B cell (primary cell): ENCODE measurements around the gene MVB12B. TPM values are rescaled to one million over a fixed set of nuclear protein-coding genes. Genes with fewer than 3 reads are reported as not detected.

Experiments
- ATAC-seq: fragments of 200-7000 bp; cut with Tn5 transposase; one replicate; pipeline ENCODE4 v1.10.0; 2021; ENCODE audit warnings: low read depth, mild to moderate bottlenecking, moderate number of reproducible peaks, moderate library complexity
- CTCF ChIA-PET: fragments of 350-600 bp; sonication (Branson Sonifier 250); formaldehyde crosslinking; loops from one replicate; lab custom pipeline; 2021; ENCODE audit warnings: antibody characterized with exemption, inconsistent platforms; lab: Charles Lee
- POLR2A ChIA-PET: fragments of 350-600 bp; sonication (Branson Sonifier 250); formaldehyde crosslinking; loops from one replicate; lab custom pipeline; 2021; ENCODE audit warnings: antibody characterized with exemption; lab: Charles Lee
- DNase-seq: peaks from one replicate; pipeline ENCODE4 v3.0.0; 2013
- H2AFZ ChIP-seq: 2 replicates; pipeline ENCODE4 v1.6.1; 2012; ENCODE audit warnings: mild to moderate bottlenecking, low read depth, low read length; ENCODE audit not compliant: insufficient read depth, poor library complexity, severe bottlenecking
- H3K27ac ChIP-seq, 2 donors: 1 replicate in 1 of 2; 2 replicates in 1 of 2; pipeline ENCODE4 v1.5.1; 2012 to 2013; ENCODE audit warnings: low read length in 2 of 2, mild to moderate bottlenecking in 2 of 2, moderate library complexity in 1 of 2
- H3K27me3 ChIP-seq, 4 experiments: fragments of 200-600 bp in 1 of 4; sonication (generic) in 1 of 4; replicated peaks in 1 of 4; 1 replicate in 2 of 4; 2 replicates in 2 of 4; pipeline versions ENCODE4 v1.6.1 to v1.7.0; 2013 to 2016; ENCODE audit warnings: low read length in 3 of 4, mild to moderate bottlenecking in 2 of 4, mixed read lengths in 1 of 4, moderate library complexity in 1 of 4; ENCODE audit not compliant: insufficient read depth in 4 of 4, control insufficient read depth in 3 of 4; ENCODE audit errors: control extremely low read depth in 1 of 4
- H3K36me3 ChIP-seq, 2 experiments: replicated peaks in 1 of 2; 1 replicate in 1 of 2; 2 replicates in 1 of 2; pipeline versions ENCODE4 v1.6.1 to v1.7.1; 2013; ENCODE audit warnings: low read length in 1 of 2; ENCODE audit not compliant: insufficient read depth in 2 of 2, control insufficient read depth in 1 of 2; ENCODE audit errors: control extremely low read depth in 1 of 2, extremely low read depth in 1 of 2
- H3K4me1 ChIP-seq, 2 donors: fragments of 200-600 bp in 1 of 2; sonication (generic) in 1 of 2; 1 replicate in 1 of 2; 2 replicates in 1 of 2; pipeline versions ENCODE4 v1.5.1 to v1.6.1; 2013 to 2017; ENCODE audit warnings: low read length in 2 of 2; ENCODE audit not compliant: control insufficient read depth in 2 of 2, insufficient read depth in 2 of 2
- H3K4me2 ChIP-seq: replicated peaks from 2 replicates; pipeline ENCODE3; 2012; ENCODE audit warnings: mild to moderate bottlenecking, low read depth, low read length; ENCODE audit not compliant: poor library complexity, severe bottlenecking
- H3K4me3 ChIP-seq, 5 experiments: fragments of 200-600 bp in 1 of 5; sonication (generic) in 1 of 5; 1 replicate in 3 of 5; 2 replicates in 2 of 5; pipeline versions ENCODE4 v1.5.1 to v1.7.0; 2011 to 2016; ENCODE audit warnings: low read length in 4 of 5, mild to moderate bottlenecking in 4 of 5, low read depth in 2 of 5, control low read depth in 1 of 5, moderate library complexity in 1 of 5; ENCODE audit not compliant: insufficient read depth in 1 of 5; ENCODE audit errors: control extremely low read depth in 1 of 5, extremely low read depth in 1 of 5
- H3K79me2 ChIP-seq: fragments of 200-600 bp; sonication (generic); one replicate; pipeline ENCODE4 v1.6.0; 2016; ENCODE audit warnings: low read length; ENCODE audit not compliant: control insufficient read depth, insufficient read depth
- H3K9ac ChIP-seq: fragments of 200-600 bp; sonication (generic); 2 replicates; pipeline ENCODE4 v1.6.1; 2017; ENCODE audit warnings: mild to moderate bottlenecking, low read length, moderate library complexity
- H3K9me3 ChIP-seq, 3 donors: one replicate each; pipeline versions ENCODE4 v1.6.1 to v1.7.1; 2013; ENCODE audit warnings: low read length in 2 of 3; ENCODE audit not compliant: control insufficient read depth in 2 of 3, insufficient read depth in 1 of 3; ENCODE audit errors: control extremely low read depth in 1 of 3
- H4K20me1 ChIP-seq: 2 replicates; pipeline ENCODE4 v1.6.0; 2012; ENCODE audit warnings: mild to moderate bottlenecking, low read length; ENCODE audit not compliant: insufficient read depth, control insufficient read depth, poor library complexity, severe bottlenecking
- H3K27ac Mint-ChIP-seq: one replicate; pipeline ENCODE4 v1.8.0; 2021; ENCODE audit warnings: mixed read lengths
- H3K27me3 Mint-ChIP-seq: one replicate; pipeline ENCODE4 v1.8.0; 2021; ENCODE audit warnings: mixed read lengths
- H3K4me1 Mint-ChIP-seq: one replicate; pipeline ENCODE4 v1.8.0; 2021; ENCODE audit warnings: mixed read lengths
- H3K4me3 Mint-ChIP-seq: one replicate; pipeline ENCODE4 v1.8.0; 2021; ENCODE audit warnings: mixed read lengths
- H3K9me3 Mint-ChIP-seq: one replicate; pipeline ENCODE4 v1.8.0; 2022; ENCODE audit warnings: mixed read lengths; ENCODE audit not compliant: insufficient read depth
- EZH2 ChIP-seq: IDR thresholded peaks from 2 replicates; pipeline ENCODE4 v1.6.1; 2012; ENCODE audit warnings: borderline replicate concordance, low read depth, mild to moderate bottlenecking, moderate library complexity, low read length; ENCODE audit not compliant: insufficient read depth, poor library complexity, severe bottlenecking
- WGBS: methylation state at CpG from one replicate; pipeline ENCODE4 v1.1.5; 2013; ENCODE audit warnings: missing lambda C conversion rate; ENCODE audit not compliant: insufficient coverage; 5-methylcytosine and 5-hydroxymethylcytosine counted together
- intact Hi-C: fragments of 100-400 bp; cut with micrococcal nuclease; formaldehyde crosslinking; loops from one replicate; pipeline ENCODE4 v1.10.0; 2022
- polyA plus RNA-seq: library from polyadenylated mRNA; depleted of rRNA; stranded (reverse); fragments of >200 nt; gene quantifications from 2 replicates; pipeline ENCODE4 v1.2.3, GENCODE V29; 2012
- total RNA-seq, 2 donors: library from RNA; stranded (reverse); fragments of 120-200 nt in 1 of 2; gene quantifications; 1 replicate in 1 of 2; 2 replicates in 1 of 2; pipeline versions ENCODE4 v1.2.3 to v1.2.4, GENCODE V29; 2013 to 2022
- TF ChIP-seq, protein P1 (sequence below): fragments of 200-600 bp; IDR thresholded peaks from one replicate; pipeline ENCODE4 v1.8.0; 2022; ENCODE audit warnings: antibody characterized with exemption, mild to moderate bottlenecking

MVB12B gene
- total and polyA plus RNA-seq, 2 donors (not counting 1 experiment from before 2014, with no cell fraction given): 1.2 to 9.8 TPM

DNA sequence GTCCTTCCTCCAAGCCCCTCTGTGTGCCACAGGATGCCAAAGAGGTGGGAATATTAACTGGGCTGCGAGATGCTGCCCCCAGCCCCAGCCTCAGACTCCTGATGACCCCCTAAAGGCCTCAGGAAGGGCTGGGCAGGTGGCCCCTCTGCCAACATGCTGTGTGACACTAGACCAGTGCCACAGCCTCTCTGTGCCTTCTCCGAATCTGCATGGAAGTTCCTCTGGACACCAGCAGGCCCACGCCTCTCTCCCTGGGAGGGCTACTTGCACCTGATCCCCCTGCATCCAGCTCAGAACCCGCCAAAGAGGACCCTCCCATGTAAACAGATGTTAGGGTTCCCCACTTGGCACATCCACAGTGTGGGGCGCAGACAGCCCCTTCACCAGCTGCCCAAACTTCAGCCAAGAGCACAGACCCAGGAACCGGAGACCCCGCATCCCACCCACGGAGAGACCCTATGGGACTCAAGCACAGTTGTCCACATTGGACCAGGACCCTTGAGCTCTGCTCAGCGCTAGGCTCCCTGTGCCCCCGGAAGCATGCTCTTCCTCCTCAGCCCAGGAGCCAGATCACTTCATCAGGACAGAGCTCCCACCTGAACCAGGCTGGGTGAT is 195.5 kb downstream of the MVB12B start:
- no peak overlapping the region for H3K4me2 ChIP-seq

More for the DNA sequence above, 195.5 kb downstream of the MVB12B start:
- Mint-ChIP-seq H3K27me3 (peaks cover 35% of the 10 kb centered on the region), H3K9me3 (no peaks in the 10 kb centered on the region), H3K27ac (peak overlapping the region; percentile 41), H3K4me3 (no peak overlapping the region), H3K4me1 (peaks cover 29% of the 10 kb centered on the region)
- no peaks in the 10 kb centered on the region for H3K36me3 ChIP-seq
- H3K27me3 ChIP-seq: peaks cover 0 to 26% (median 16%) of the 10 kb centered on the region in 4 experiments
- peaks cover 0 to 3% (median 0%) of the 10 kb centered on the region in 3 donors for H3K9me3 ChIP-seq
- no peaks in the 10 kb centered on the region for H4K20me1 ChIP-seq
- H3K27ac ChIP-seq: no peak overlapping the region
- intact Hi-C loops: no loop called here
- H3K4me3 ChIP-seq: no peak overlapping the region
- DNase-seq (no peak), ATAC-seq (no peak)
- ChIA-PET POLR2A (no interaction called here), CTCF (interaction anchor here (0.8 to 5.5 kb wide), 4 partner anchors 11 to 34 kb away, joined by 3 to 33 read pairs (median 4); no protein-coding TSS in a partner anchor)
- H3K4me1 ChIP-seq: peaks cover 21 to 22% of the 10 kb centered on the region in 2 donors
- no peak overlapping the region for H2AFZ ChIP-seq
- no peak for TF ChIP-seq EZH2
- TF ChIP-seq, protein P1, sequence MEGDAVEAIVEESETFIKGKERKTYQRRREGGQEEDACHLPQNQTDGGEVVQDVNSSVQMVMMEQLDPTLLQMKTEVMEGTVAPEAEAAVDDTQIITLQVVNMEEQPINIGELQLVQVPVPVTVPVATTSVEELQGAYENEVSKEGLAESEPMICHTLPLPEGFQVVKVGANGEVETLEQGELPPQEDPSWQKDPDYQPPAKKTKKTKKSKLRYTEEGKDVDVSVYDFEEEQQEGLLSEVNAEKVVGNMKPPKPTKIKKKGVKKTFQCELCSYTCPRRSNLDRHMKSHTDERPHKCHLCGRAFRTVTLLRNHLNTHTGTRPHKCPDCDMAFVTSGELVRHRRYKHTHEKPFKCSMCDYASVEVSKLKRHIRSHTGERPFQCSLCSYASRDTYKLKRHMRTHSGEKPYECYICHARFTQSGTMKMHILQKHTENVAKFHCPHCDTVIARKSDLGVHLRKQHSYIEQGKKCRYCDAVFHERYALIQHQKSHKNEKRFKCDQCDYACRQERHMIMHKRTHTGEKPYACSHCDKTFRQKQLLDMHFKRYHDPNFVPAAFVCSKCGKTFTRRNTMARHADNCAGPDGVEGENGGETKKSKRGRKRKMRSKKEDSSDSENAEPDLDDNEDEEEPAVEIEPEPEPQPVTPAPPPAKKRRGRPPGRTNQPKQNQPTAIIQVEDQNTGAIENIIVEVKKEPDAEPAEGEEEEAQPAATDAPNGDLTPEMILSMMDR: no peak
- no peaks in the 10 kb centered on the region for H3K79me2 ChIP-seq
- WGBS: 88% methylated on average over 8 of the region's 10 CpGs
- no peak overlapping the region for H3K9ac ChIP-seq
